GM18519 (cell line): ENCODE data around the gene CXorf49B.
"Not testable (repeated sequence)": the region's sequence is repeated elsewhere in the genome, so short reads cannot be mapped to it uniquely, and the experiment has no call there.

Experiments used
- ATAC-seq: cut with Tn5 transposase; IDR thresholded peaks from one replicate; pipeline ENCODE4 v1.9.1; 2021; ENCODE audit warnings: mild to moderate bottlenecking, moderate library complexity; ENCODE audit not compliant: unreplicated experiment, low FRiP score

Gene CXorf49B

DNA sequence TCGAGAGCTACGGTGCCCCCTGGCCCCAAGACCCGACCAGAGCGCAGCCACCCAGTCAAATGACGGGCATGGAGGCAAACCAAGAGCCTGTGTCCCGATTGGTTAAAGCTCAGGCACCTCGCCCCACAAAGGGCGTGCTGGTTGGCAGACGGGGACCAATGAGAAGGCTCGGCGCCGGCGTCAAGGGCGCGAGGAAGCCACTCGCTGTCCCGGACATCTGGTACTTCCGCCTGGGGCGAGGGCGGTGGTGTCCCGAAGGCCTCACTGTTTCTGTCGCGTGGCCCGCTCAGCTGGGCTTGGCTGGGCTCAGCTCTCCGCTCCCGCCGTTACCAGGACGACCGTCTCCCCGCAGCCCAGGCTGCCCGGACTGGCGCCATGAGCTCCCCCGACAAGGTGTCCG is at the start of gene CXorf49B:
Gene CXorf49B, plus strand, starts transcription at position 301 of the 400 bp plus-strand sequence. Its CDS starts 75 bp downstream, at position 376.
- ATAC-seq: not testable (repeated sequence)

DNA sequence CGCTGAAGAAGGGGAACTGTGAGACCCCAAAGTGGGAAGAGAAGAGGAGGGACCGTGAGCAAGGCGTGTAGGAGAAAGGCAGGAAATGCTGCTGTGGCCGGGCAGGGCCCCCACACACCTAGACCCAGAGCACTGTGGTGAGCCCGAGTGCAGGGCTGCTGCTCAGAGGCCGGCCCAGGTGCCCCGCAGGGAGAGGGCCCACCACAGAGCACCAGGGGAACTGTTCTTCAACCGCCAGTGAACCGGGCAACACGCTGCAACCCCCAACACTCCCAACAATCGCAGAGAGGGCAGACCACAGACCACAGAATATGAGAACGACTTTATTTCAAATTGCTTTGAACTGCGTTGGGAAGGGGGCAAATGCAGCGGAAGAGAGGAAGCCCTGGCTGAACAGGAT is 49.1 kb upstream of the CXorf49B start:
- ATAC-seq: not testable (repeated sequence)

GRCh38 chrX:71715551-71715950 is 47.6 kb upstream of the CXorf49B start:
- not testable (repeated sequence) for ATAC-seq

DNA sequence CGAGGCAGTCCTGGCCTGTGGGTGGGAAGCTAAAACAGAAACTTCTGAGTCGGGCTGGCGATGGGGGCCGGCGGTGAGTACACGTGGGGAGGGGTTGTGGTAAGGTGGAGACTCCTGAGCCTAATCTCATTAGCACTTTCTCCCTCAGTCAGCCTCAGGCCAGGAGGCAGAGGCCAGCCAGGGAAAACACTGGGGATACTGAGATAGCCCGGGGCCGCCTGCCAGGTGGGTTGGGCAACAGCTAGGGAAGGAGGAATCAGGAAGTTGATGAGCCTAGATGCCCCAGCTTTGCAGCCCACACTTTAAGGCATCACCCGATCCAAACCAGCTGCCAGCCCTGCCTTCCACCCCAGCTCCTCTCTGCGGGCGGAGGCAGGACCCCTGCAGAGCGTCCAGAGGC is 46.8 kb upstream of the CXorf49B start:
- ATAC-seq: not testable (repeated sequence)

DNA sequence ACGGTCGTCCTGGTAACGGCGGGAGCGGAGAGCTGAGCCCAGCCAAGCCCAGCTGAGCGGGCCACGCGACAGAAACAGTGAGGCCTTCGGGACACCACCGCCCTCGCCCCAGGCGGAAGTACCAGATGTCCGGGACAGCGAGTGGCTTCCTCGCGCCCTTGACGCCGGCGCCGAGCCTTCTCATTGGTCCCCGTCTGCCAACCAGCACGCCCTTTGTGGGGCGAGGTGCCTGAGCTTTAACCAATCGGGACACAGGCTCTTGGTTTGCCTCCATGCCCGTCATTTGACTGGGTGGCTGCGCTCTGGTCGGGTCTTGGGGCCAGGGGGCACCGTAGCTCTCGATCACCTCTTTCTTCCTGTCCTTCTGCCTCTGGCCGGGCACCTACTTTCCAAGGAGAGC is 45.0 kb upstream of the CXorf49B start, which contains the start of gene CXorf49:
Gene CXorf49, minus strand, starts transcription at position 101 of the 400 bp plus-strand sequence. CDS start 134 bp downstream, outside the sequence.
- not testable (repeated sequence) for ATAC-seq

- not testable (repeated sequence) for ATAC-seq
Observed at GRCh38 chrX:71719195-71719594, 44.0 kb upstream of the CXorf49B start.

DNA sequence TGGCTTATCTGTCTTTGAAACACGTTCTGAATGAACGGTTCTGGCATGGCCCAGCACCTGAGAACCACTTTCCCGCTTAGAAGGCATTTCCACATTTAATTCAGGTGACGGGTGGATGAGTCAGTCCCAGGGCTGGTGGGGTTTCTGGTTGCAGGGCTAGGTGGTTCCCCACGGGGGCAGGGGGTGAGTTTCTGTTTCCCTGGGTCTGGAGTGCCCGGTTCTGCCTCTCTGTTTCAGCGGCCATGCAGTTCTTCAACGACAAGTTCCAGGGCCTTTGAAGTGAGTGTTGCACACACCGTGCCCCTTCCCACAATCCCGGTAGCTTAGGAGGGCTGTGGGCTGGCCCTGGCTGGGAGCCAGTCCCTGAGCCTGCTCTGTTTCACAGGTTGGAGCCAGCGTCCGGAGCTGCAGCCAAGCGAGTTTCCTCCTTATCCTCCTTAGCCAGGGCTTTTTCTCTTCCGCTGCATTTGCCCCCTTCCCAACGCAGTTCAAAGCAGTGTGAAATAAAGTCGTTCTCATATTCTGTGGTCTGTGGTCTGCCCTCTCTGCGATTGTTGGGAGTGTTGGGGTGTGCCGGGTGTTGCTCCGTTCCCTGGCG is 42.8 kb upstream of the CXorf49B start:
- not testable (repeated sequence) for ATAC-seq

DNA sequence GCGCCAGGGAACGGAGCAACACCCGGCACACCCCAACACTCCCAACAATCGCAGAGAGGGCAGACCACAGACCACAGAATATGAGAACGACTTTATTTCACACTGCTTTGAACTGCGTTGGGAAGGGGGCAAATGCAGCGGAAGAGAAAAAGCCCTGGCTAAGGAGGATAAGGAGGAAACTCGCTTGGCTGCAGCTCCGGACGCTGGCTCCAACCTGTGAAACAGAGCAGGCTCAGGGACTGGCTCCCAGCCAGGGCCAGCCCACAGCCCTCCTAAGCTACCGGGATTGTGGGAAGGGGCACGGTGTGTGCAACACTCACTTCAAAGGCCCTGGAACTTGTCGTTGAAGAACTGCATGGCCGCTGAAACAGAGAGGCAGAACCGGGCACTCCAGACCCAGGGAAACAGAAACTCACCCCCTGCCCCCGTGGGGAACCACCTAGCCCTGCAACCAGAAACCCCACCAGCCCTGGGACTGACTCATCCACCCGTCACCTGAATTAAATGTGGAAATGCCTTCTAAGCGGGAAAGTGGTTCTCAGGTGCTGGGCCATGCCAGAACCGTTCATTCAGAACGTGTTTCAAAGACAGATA is 2.4 kb upstream of the CXorf49B start:
- not testable (repeated sequence) for ATAC-seq

GRCh38 chrX:71764832-71765231 is 1.7 kb downstream of the CXorf49B start:
- ATAC-seq: not testable (repeated sequence)

GRCh38 chrX:71765613-71766012 is 2.5 kb downstream of the CXorf49B start:
- not testable (repeated sequence) for ATAC-seq

DNA sequence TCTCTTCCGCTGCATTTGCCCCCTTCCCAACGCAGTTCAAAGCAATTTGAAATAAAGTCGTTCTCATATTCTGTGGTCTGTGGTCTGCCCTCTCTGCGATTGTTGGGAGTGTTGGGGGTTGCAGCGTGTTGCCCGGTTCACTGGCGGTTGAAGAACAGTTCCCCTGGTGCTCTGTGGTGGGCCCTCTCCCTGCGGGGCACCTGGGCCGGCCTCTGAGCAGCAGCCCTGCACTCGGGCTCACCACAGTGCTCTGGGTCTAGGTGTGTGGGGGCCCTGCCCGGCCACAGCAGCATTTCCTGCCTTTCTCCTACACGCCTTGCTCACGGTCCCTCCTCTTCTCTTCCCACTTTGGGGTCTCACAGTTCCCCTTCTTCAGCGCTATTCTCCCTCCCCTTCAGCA is 4.0 kb downstream of the CXorf49B start:
- not testable (repeated sequence) for ATAC-seq

DNA sequence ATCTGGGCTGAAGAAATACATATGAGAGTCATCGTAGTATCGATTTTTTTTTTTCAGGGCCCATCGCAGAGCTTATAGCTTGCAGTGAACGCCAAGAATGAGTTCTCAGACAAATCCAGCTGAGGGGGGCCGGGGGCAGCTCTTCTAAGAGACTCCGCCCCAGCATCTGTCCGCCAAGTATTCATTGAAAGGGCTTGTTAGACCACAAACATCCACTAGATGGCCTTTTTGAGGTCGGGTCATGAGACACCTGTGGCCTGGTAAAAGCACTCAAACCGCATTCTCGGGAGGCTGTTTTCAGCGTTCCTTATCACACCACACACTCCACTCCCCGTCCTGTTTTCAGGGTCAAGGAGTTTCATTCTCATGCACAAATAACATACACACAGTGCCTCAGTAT is 15.2 kb downstream of the CXorf49B start:
- not testable (repeated sequence) for ATAC-seq

DNA sequence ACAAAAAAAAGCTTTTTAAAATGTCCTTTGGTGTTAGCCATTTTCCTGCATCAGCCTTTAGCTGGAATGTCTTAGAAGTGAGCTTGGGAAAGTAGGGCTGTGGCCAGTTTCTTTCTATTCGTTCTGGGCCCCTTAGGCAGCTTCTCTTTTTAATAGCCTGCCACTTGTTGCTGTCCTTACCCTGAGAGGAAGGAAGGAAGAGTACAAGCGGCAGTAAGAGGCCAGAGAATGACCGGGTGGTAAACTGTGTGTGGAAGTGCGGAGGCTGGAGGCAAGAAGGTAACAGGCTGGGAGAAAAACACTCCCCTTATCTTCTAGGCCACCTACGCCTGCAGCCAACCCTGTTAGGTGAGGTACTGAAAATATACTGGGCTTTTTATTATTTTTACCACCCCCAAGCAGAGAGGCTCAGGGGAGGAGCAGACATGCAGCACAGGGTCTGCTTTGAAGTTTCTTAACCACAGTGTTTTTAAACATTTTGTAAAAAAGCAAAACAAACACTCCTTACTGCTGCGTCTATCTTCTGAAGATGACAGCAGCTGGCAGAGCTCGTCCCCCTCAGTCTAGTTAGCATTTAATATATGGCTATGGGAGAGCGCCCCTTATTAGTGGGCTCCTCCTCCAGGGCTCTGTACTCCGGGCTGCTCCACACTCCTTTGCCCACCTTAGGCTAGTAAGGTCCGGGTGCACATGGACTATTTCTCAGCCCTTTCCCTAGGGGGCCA is 19.2 kb downstream of the CXorf49B start:
- not testable (repeated sequence) for ATAC-seq

DNA sequence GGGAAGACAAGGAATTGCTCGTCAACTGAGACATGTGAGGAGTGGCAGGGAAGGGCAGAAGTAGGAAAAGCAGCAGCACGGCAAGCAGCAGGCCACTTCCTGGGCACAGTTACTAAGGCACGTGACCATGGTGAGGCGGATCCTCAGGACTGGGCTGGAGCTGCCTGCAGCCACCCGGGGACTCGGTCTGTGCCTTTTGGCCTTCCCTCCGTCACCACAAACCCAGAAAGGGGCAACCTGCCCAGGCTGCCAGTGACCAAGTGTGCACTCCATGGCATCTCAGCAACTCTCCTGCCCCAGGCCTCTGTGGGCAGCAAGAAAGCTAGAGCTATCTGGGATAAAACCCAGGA is 19.8 kb downstream of the CXorf49B start:
- not testable (repeated sequence) for ATAC-seq

GRCh38 chrX:71783569-71784347 is 20.6 kb downstream of the CXorf49B start:
- not testable (repeated sequence) for ATAC-seq

- not testable (repeated sequence) for ATAC-seq
Observed at GRCh38 chrX:71784348-71784983, 21.3 kb downstream of the CXorf49B start.

GRCh38 chrX:71806450-71806849 is 43.3 kb downstream of the CXorf49B start:
- not testable (repeated sequence) for ATAC-seq

DNA sequence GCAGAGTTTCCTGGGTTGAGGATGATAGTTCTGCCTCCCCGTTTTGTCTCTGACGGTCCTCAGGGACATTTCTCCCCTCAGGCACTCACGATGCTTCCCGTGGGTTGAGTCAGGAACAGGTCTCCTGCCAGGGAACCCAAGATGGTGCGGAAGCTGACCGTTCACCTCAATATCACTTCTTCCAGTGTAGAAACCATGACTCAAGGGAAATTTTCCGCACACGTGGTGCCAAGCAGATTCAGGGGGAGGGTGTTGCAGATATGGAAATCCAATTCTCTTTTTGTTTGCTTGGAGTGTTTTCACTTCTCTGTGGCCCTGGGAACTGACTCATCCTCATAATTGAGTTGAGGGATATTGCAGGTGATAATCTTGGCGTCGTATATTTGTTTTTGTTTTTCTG is 46.7 kb downstream of the CXorf49B start:
- ATAC-seq: no peak

- ATAC-seq: no peak
Observed at GRCh38 chrX:71814123-71814912, 51.2 kb downstream of the CXorf49B start.
